Panc1 (cell line): ENCODE results near the gene DHRS12. TPM values are rescaled to one million over a fixed set of nuclear protein-coding genes. Genes with fewer than 3 reads are reported as not detected.

ENCODE experiments used
- ATAC-seq: fragments of 200-7000 bp; cut with Tn5 transposase; 2 replicates; pipeline ENCODE4 v1.9.1; 2020; ENCODE audit warnings: mild to moderate bottlenecking, moderate library complexity
- BruUV-seq: library from RNA; stranded (reverse); fragments of 400-500 nt; replicated peaks from 2 replicates; lab custom pipeline; 2021; lab: Mats Ljungman, UMichigan
- CTCF ChIA-PET: fragments of 300-600 bp; sonication (Branson Sonifier 250); formaldehyde crosslinking; loops from one replicate; lab custom pipeline; 2022; ENCODE audit warnings: antibody characterized with exemption; lab: Charles Lee
- POLR2A ChIA-PET: fragments of 300-600 bp; sonication (Branson Sonifier 250); formaldehyde crosslinking; loops from one replicate; lab custom pipeline; 2022; ENCODE audit warnings: antibody characterized with exemption; lab: Charles Lee
- DNase-seq: peaks from one replicate; pipeline ENCODE4 v3.0.0-alpha.2; 2010; ENCODE audit warnings: low read depth, low spot score
- H3K27ac ChIP-seq: 2 replicates; pipeline ENCODE4 v1.5.1; 2011; ENCODE audit warnings: mild to moderate bottlenecking, low read length, inconsistent platforms
- H3K27me3 ChIP-seq: fragments of 200-500 bp; sonication (Bioruptor generic); 2 replicates; pipeline ENCODE4 v1.6.0; 2014; ENCODE audit warnings: low read length, inconsistent platforms; ENCODE audit not compliant: control insufficient read depth, insufficient read depth
- H3K36me3 ChIP-seq: fragments of 200-500 bp; sonication (Bioruptor generic); 2 replicates; pipeline ENCODE4 v1.5.1; 2014; ENCODE audit warnings: inconsistent platforms, mild to moderate bottlenecking, low read length, moderate library complexity; ENCODE audit not compliant: control insufficient read depth, insufficient read depth
- H3K4me1 ChIP-seq: 2 replicates; pipeline ENCODE4 v1.5.1; 2011; ENCODE audit warnings: inconsistent platforms, mild to moderate bottlenecking, low read length, moderate library complexity; ENCODE audit not compliant: control insufficient read depth, insufficient read depth
- H3K4me3 ChIP-seq, 2 experiments: 2 replicates each; pipeline ENCODE4 v1.5.1; 2011 to 2012; ENCODE audit warnings: low read depth in 2 of 2, low read length in 2 of 2, mild to moderate bottlenecking in 2 of 2, inconsistent platforms in 1 of 2, moderate library complexity in 1 of 2
- H3K9me3 ChIP-seq: fragments of 200-500 bp; sonication (Bioruptor generic); 2 replicates; pipeline ENCODE4 v1.5.1; 2014; ENCODE audit warnings: low read depth, mild to moderate bottlenecking, inconsistent platforms, low read length, moderate library complexity; ENCODE audit not compliant: control insufficient read depth, insufficient read depth
- POLR2AphosphoS5 ChIP-seq: IDR thresholded peaks from 2 replicates; pipeline ENCODE4 v1.6.1; 2012; ENCODE audit warnings: mild to moderate bottlenecking, low read depth, low read length, moderate library complexity
- SIN3A ChIP-seq: IDR thresholded peaks from 2 replicates; pipeline ENCODE4 v1.6.1; 2012; ENCODE audit warnings: low read depth, mild to moderate bottlenecking, low read length, moderate library complexity, borderline replicate concordance; ENCODE audit not compliant: insufficient read depth
- TCF7L2 ChIP-seq: IDR thresholded peaks from 2 replicates; pipeline ENCODE4 v1.6.1; 2011; ENCODE audit warnings: mild to moderate bottlenecking, low read depth, low read length, inconsistent platforms
- in situ Hi-C: cut with HindIII; loops from 2 replicates; pipeline ENCODE4 v1.10.0; 2016; ENCODE audit warnings: low sequenced_read_pairs, low pct_unique_long_range_greater_than_20kb
- intact Hi-C: fragments of 100-400 bp; cut with micrococcal nuclease; formaldehyde crosslinking; loops from one replicate; pipeline ENCODE4 v1.10.0; 2022; ENCODE audit not compliant: unreplicated experiment
- total RNA-seq: library from RNA; stranded (reverse); gene quantifications from one replicate; pipeline ENCODE4 v1.2.1, GENCODE V29; 2021; ENCODE audit not compliant: unreplicated experiment
- TF ChIP-seq, protein P1 (sequence below), 2 experiments: IDR thresholded peaks; 2 replicates each; pipeline ENCODE4 v1.6.1; 2011 to 2012; ENCODE audit warnings: low read depth in 2 of 2, control low read depth in 1 of 2, low read length in 1 of 2, mild to moderate bottlenecking in 1 of 2, moderate library complexity in 1 of 2; ENCODE audit not compliant: insufficient read depth in 1 of 2
- TF ChIP-seq, protein P2 (sequence below): fragments of 450-650 bp; IDR thresholded peaks from 2 replicates; pipeline ENCODE4 v1.5.1; 2017; ENCODE audit warnings: mild to moderate bottlenecking

Gene DHRS12
- total RNA-seq, 1 experiment from 2014 or later: 10.7 TPM

DNA sequence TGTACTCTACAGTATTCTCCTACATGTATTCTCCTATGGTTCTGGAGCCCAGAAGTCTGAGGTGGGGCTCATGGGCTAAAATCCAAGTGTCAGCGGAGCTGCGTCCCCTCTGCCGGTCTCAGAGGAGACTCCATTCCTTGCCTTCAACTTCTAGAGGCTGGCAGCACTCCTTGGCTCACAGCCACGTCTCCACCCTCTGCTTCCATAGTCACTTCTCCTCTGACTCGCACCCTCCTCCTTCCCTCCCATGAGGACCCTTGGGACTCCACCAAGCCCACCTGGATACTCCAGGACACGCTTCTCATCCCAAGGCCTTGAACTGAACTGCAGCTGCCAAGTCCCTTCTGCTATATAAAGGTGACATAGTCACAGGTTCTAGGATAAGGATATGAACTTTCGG lies 27.8 kb downstream of the DHRS12 start:
- no peaks in the 10 kb centered on the region for H3K9me3 ChIP-seq
- no peak overlapping the region for H3K27ac ChIP-seq
- ChIA-PET POLR2A (no interaction called here), CTCF (no interaction called here)
- BruUV-seq: no TSS peak
- no peaks in the 10 kb centered on the region for H3K4me1 ChIP-seq
- in situ Hi-C loops (no loop called here), intact Hi-C loops (no loop called here)
- H3K4me3 ChIP-seq: no peak overlapping the region
- TF ChIP-seq TCF7L2 (no peak), SIN3A (no peak), POLR2AphosphoS5 (no peak)
- TF ChIP-seq, protein P1, sequence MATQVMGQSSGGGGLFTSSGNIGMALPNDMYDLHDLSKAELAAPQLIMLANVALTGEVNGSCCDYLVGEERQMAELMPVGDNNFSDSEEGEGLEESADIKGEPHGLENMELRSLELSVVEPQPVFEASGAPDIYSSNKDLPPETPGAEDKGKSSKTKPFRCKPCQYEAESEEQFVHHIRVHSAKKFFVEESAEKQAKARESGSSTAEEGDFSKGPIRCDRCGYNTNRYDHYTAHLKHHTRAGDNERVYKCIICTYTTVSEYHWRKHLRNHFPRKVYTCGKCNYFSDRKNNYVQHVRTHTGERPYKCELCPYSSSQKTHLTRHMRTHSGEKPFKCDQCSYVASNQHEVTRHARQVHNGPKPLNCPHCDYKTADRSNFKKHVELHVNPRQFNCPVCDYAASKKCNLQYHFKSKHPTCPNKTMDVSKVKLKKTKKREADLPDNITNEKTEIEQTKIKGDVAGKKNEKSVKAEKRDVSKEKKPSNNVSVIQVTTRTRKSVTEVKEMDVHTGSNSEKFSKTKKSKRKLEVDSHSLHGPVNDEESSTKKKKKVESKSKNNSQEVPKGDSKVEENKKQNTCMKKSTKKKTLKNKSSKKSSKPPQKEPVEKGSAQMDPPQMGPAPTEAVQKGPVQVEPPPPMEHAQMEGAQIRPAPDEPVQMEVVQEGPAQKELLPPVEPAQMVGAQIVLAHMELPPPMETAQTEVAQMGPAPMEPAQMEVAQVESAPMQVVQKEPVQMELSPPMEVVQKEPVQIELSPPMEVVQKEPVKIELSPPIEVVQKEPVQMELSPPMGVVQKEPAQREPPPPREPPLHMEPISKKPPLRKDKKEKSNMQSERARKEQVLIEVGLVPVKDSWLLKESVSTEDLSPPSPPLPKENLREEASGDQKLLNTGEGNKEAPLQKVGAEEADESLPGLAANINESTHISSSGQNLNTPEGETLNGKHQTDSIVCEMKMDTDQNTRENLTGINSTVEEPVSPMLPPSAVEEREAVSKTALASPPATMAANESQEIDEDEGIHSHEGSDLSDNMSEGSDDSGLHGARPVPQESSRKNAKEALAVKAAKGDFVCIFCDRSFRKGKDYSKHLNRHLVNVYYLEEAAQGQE (IDR thresholded peaks at IDR 0.05; ENCODE audit: insufficient read depth in 1 of 2, low read depth in 2 of 2, low read length in 1 of 2): no peak
- TF ChIP-seq, protein P2, sequence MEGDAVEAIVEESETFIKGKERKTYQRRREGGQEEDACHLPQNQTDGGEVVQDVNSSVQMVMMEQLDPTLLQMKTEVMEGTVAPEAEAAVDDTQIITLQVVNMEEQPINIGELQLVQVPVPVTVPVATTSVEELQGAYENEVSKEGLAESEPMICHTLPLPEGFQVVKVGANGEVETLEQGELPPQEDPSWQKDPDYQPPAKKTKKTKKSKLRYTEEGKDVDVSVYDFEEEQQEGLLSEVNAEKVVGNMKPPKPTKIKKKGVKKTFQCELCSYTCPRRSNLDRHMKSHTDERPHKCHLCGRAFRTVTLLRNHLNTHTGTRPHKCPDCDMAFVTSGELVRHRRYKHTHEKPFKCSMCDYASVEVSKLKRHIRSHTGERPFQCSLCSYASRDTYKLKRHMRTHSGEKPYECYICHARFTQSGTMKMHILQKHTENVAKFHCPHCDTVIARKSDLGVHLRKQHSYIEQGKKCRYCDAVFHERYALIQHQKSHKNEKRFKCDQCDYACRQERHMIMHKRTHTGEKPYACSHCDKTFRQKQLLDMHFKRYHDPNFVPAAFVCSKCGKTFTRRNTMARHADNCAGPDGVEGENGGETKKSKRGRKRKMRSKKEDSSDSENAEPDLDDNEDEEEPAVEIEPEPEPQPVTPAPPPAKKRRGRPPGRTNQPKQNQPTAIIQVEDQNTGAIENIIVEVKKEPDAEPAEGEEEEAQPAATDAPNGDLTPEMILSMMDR: no peak
- H3K36me3 ChIP-seq: no peaks in the 10 kb centered on the region
- DNase-seq: no peak
- no peaks in the 10 kb centered on the region for H3K27me3 ChIP-seq
- no peak for ATAC-seq

DNA sequence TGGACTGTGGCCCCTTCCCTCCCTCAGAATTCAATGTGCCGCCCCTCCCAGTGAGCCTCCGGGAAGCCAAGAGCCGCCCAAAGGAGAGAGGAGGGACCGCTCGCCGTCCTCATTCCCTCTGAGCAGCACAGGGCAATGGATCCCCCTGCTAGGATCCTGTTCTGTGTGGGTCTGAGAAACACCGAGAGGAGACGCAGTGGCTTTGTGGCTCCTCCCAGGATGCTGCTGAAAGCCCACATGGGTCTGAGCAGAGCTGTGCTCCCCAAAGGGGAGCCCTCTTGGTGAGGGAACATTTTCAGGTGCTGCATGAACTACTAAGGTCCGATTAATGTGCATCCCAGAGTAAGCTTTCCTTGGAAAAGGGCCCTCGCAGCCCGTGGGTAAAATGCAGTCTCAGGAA lies 30.4 kb downstream of the DHRS12 start:
- Histone ChIP-seq H3K36me3 (no peaks in the 10 kb centered on the region), H3K27me3 (no peaks in the 10 kb centered on the region), H3K27ac (no peak overlapping the region), H3K4me3 (no peak overlapping the region), H3K4me1 (no peaks in the 10 kb centered on the region), H3K9me3 (no peaks in the 10 kb centered on the region)
- POLR2A ChIA-PET: no interaction called here
- no peak for TF ChIP-seq TCF7L2
- no peak for TF ChIP-seq SIN3A
- TF ChIP-seq, protein P2: no peak
- CTCF ChIA-PET: no interaction called here
- BruUV-seq: no TSS peak
- no peak for DNase-seq
- in situ Hi-C loops (no loop called here), intact Hi-C loops (no loop called here)
- no peak for ATAC-seq
